GM12892 (cell line): ENCODE data around the gene CACNA1E.

ENCODE experiments used
- POLR2A ChIP-seq: IDR thresholded peaks from 2 replicates; pipeline ENCODE4 v1.6.1; 2011; ENCODE audit warnings: low read depth, low read length, control low read depth
- POLR2AphosphoS5 ChIP-seq: IDR thresholded peaks from 2 replicates; pipeline ENCODE4 v1.6.1; 2011; ENCODE audit warnings: low read depth, low read length, control low read depth
- TAF1 ChIP-seq: IDR thresholded peaks from 2 replicates; pipeline ENCODE4 v1.6.1; 2011; ENCODE audit warnings: low read depth, mild to moderate bottlenecking, control low read depth, low read length, borderline replicate concordance

DNA sequence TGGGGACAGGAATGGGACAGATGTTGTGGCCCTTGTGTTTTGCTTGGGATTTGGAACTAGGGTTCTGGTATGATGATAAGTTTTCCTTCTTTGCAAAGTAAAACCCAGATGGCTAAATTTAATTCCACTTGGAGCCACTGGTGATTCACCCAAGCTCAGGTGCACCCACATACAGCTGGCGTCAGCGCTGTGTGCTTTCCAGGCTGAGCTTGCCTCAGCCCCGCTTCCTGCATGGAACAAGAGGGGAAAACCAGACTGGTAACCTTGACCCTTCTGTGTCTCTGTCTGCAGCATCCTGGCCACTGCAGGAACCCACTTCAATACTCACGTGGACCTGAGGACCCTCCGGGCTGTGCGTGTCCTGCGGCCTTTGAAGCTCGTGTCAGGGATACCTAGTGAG, 94.2 kb downstream of the CACNA1E start:
- TF ChIP-seq TAF1 (no peak), POLR2A (no peak), POLR2AphosphoS5 (no peak)
